Gastrocnemius medialis (tissue), 4 donors: ENCODE results near the gene MSI2. TPM values are rescaled to one million over a fixed set of nuclear protein-coding genes. Genes with fewer than 3 reads are reported as not detected.

Experiments
- ATAC-seq, 2 donors: fragments of 150-250 bp; one replicate each; pipeline ENCODE4 v1.9.1; 2016
- DNase-seq, 2 donors: peaks; one replicate each; pipeline ENCODE4 v3.0.0-alpha.2; 2019
- H3K27ac ChIP-seq, 4 donors: fragments of 200-600 bp; sonication (generic); 1 replicate in 1 of 4; 2 replicates in 3 of 4; pipeline ENCODE4 v1.5.1; 2016 to 2018; ENCODE audit warnings: mild to moderate bottlenecking in 2 of 4, moderate library complexity in 1 of 4
- H3K27me3 ChIP-seq, 3 donors: fragments of 200-600 bp; sonication (generic) in 2 of 3; 1 replicate in 1 of 3; 2 replicates in 2 of 3; pipeline versions ENCODE4 v1.5.1 to v1.6.0; 2016 to 2019; ENCODE audit warnings: mild to moderate bottlenecking in 1 of 3, moderate library complexity in 1 of 3
- H3K36me3 ChIP-seq, 2 donors: fragments of 200-600 bp; sonication (generic) in 1 of 2; one replicate each; pipeline ENCODE4 v1.5.1; 2017 to 2018
- H3K4me1 ChIP-seq, 2 donors: fragments of 200-600 bp; sonication (generic) in 1 of 2; one replicate each; pipeline ENCODE4 v1.5.1; 2016 to 2017; ENCODE audit warnings: mild to moderate bottlenecking in 2 of 2
- H3K4me3 ChIP-seq, 4 donors: fragments of 200-600 bp; sonication (generic) in 3 of 4; 1 replicate in 1 of 4; 2 replicates in 3 of 4; pipeline ENCODE4 v1.5.1; 2016 to 2019; ENCODE audit warnings: mild to moderate bottlenecking in 2 of 4
- H3K9me3 ChIP-seq, 3 donors: fragments of 200-600 bp; sonication (generic) in 2 of 3; 1 replicate in 1 of 3; 2 replicates in 2 of 3; pipeline ENCODE4 v1.5.1; 2016 to 2019
- CTCF ChIP-seq, 5 experiments: fragments of 450-650 bp in 3 of 5; fragments of 200-600 bp in 2 of 5; sonication (generic) in 2 of 5; IDR thresholded peaks in 4 of 5; conservative IDR thresholded peaks in 1 of 5; 1 replicate in 4 of 5; 2 replicates in 1 of 5; pipeline ENCODE4 v1.5.1; 2016 to 2019; ENCODE audit warnings: antibody characterized with exemption in 5 of 5, mild to moderate bottlenecking in 3 of 5, moderate library complexity in 3 of 5
- POLR2A ChIP-seq, 2 donors: fragments of 450-650 bp; IDR thresholded peaks; one replicate each; pipeline ENCODE4 v1.6.1; 2017; ENCODE audit warnings: antibody characterized with exemption in 2 of 2, mild to moderate bottlenecking in 2 of 2, moderate library complexity in 2 of 2
- in situ Hi-C, 4 donors: fragments of 200-750 bp; cut with MboI; loops; one replicate each; pipeline versions ENCODE4 v1.15.0 to v1.8.0; 2017; ENCODE audit warnings: low sequenced_read_pairs in 4 of 4
- intact Hi-C: fragments of 100-400 bp; cut with DNase I; formaldehyde crosslinking; loops from one replicate; pipeline ENCODE4 v1.15.1; 2023; ENCODE audit warnings: low total_unique reads
- total RNA-seq, 4 donors: library from RNA; depleted of rRNA; stranded (reverse); fragments of >200 nt; gene quantifications; one replicate each; pipeline versions ENCODE4 v1.1.0 to v1.2.3, GENCODE V29; 2016

Gene MSI2
- total RNA-seq, 4 donors from 2014 or later = 33.1 to 66.2 (median 48.5) TPM

- TF ChIP-seq POLR2A (IDR thresholded peaks at IDR 0.05) (peak; percentile 16 to 28), CTCF (IDR thresholded peaks at IDR 0.05 in 4 of 5, conservative IDR thresholded peaks at IDR 0.05 in 1 of 5) (peak in 1 of 5 experiments; percentile 9)
- intact Hi-C loops = loop anchor here (2.0 to 5.0 kb wide), 9 partner anchors 40 to 765 kb away; partner anchors contain the start of gene SRSF1
- in situ Hi-C loops = loop anchor here in 2 of 4 donors (25.0 kb wide), 2 partner anchors 495 to 595 kb away; partner anchors contain the start of gene CCDC182 (in 1 of the 2)
Observed at GRCh38 chr17:57242148-57242547, 14.2 kb upstream of the MSI2 start.

GRCh38 chr17:57243171-57243622 lies 13.1 kb upstream of the MSI2 start:
- H3K36me3 ChIP-seq = no peaks in the 10 kb centered on the region
- H3K27ac ChIP-seq = peak overlapping the region; percentile 76 to 83 (median 79)
- in situ Hi-C loops = loop anchor here in 2 of 4 donors (25.0 kb wide), 2 partner anchors 494 to 594 kb away; partner anchors contain the start of gene CCDC182 (in 1 of the 2)
- H3K27me3 ChIP-seq = no peaks in the 10 kb centered on the region
- no peaks in the 10 kb centered on the region for H3K9me3 ChIP-seq
- no peak overlapping the region for H3K4me3 ChIP-seq
- peaks cover 12 to 13% of the 10 kb centered on the region in 2 donors for H3K4me1 ChIP-seq
- no peak for TF ChIP-seq POLR2A (IDR thresholded peaks at IDR 0.05)
- peak; percentile 96 to 99 (median 98) for TF ChIP-seq CTCF (IDR thresholded peaks at IDR 0.05 in 4 of 5, conservative IDR thresholded peaks at IDR 0.05 in 1 of 5)
- intact Hi-C loops = loop anchor here (1.0 to 5.0 kb wide), 10 partner anchors 39 to 764 kb away; partner anchors contain the start of gene SRSF1
- ATAC-seq (peak; percentile 73 to 85), DNase-seq (peak; percentile 38 to 58)

More at GRCh38 chr17:57242148-57242547, 14.2 kb upstream of the MSI2 start:
- DNase-seq (peak; percentile 71 to 81), ATAC-seq (peak; percentile 97 to 99)
- Histone ChIP-seq H3K4me1 (peaks cover 12 to 13% of the 10 kb centered on the region in 2 donors), H3K27ac (peak overlapping the region; percentile 76 to 83 (median 79)), H3K9me3 (no peaks in the 10 kb centered on the region), H3K36me3 (no peaks in the 10 kb centered on the region), H3K4me3 (no peak overlapping the region), H3K27me3 (no peaks in the 10 kb centered on the region)

- H3K36me3 ChIP-seq = no peaks in the 10 kb centered on the region
- H3K4me3 ChIP-seq = no peak overlapping the region
- no peaks in the 10 kb centered on the region for H3K9me3 ChIP-seq
- no peaks in the 10 kb centered on the region for H3K27me3 ChIP-seq
- peaks cover 12 to 13% of the 10 kb centered on the region in 2 donors for H3K4me1 ChIP-seq
- ATAC-seq = no peak
- H3K27ac ChIP-seq = no peak overlapping the region
- DNase-seq = no peak
- TF ChIP-seq CTCF (IDR thresholded peaks at IDR 0.05 in 4 of 5, conservative IDR thresholded peaks at IDR 0.05 in 1 of 5) = no peak
- TF ChIP-seq POLR2A (IDR thresholded peaks at IDR 0.05) = no peak
- intact Hi-C loops = no loop called here
- in situ Hi-C loops = loop anchor here in 2 of 4 donors (5.0 to 25.0 kb wide), 3 partner anchors 422 to 592 kb away; partner anchors contain the start of gene CCDC182 (in 1 of the 2)
Observed at GRCh38 chr17:57245786-57246185, 10.5 kb upstream of the MSI2 start.

GRCh38 chr17:57246257-57246656 lies 10.1 kb upstream of the MSI2 start:
- DNase-seq = no peak
- TF ChIP-seq POLR2A (IDR thresholded peaks at IDR 0.05) (no peak), CTCF (IDR thresholded peaks at IDR 0.05 in 4 of 5, conservative IDR thresholded peaks at IDR 0.05 in 1 of 5) (no peak)
- Histone ChIP-seq H3K4me1 (peaks cover 12 to 13% of the 10 kb centered on the region in 2 donors), H3K9me3 (no peaks in the 10 kb centered on the region), H3K27me3 (no peaks in the 10 kb centered on the region), H3K4me3 (no peak overlapping the region), H3K27ac (no peak overlapping the region), H3K36me3 (no peaks in the 10 kb centered on the region)
- in situ Hi-C loops = loop anchor here in 2 of 4 donors (5.0 to 25.0 kb wide), 3 partner anchors 421 to 591 kb away; partner anchors contain the start of gene CCDC182 (in 1 of the 2)
- intact Hi-C loops = no loop called here
- ATAC-seq = no peak
